ENCODE measurements around the gene BTNL9.
"Not testable (repeated sequence)": the region's sequence is repeated elsewhere in the genome, so short reads cannot be mapped to it uniquely, and the experiment has no call there.

The BTNL9 gene

DNA sequence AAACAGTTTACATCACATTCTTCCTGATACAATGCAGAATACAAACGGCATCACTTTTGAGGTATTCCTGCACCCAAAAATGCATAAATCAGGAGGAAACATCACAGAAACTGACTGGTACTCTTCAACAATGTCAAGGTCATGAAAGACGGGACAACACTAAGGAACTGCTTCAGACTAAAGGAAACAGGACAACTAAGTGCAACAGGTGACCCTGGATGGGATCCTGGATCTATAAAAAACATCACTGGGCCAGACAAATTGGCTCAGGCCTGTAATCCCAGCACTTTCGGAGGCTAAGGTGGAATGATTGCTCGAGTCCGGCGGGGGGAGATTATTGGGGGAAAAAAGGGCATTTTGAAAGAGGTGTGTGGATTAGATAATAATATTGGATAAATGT, 22.6 kb downstream of the BTNL9 start:
- DNase-seq (ENCODE audit: low spot score), result no peak

DNA sequence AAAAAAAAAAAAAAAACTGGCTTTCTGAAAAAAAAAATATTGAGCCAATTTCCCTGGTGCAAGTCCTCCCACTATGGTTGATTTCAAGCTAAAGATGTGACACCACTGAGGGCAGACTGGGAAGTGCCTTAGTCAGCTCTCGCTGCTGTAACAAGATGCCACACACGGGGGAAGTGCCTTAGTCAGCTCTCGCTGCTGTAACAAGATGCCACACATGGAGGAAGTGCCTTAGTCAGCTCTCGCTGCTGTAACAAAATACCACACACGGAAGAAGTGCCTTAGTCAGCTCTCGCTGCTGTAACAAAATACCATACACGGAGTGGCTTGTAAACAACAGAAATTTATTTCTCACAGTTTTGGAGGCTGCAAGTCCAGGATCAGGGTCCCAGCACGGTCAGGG, 23.4 kb downstream of the BTNL9 start:
- no peak for DNase-seq (ENCODE audit: low spot score)

DNA sequence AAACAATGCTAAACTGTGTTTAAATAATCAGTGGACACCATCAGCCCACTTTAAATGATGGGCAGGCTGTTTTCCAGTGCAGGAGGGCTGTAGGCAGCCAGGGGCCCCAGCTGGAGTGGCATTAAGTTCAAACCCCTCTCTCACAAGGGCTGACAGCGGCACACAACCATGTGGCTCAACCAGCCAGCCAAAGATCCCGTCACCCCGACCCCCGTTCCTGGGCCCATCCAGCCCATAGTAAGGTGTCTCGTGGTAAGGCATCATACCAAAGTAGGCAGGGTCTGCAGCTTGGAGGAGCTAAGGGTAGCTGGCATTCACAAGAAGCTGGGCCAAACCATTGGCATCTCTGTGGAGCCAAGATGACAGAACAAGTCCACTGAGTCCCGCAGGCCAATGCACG, 24.9 kb downstream of the BTNL9 start:
- no peak for DNase-seq (ENCODE audit: low spot score)

DNA sequence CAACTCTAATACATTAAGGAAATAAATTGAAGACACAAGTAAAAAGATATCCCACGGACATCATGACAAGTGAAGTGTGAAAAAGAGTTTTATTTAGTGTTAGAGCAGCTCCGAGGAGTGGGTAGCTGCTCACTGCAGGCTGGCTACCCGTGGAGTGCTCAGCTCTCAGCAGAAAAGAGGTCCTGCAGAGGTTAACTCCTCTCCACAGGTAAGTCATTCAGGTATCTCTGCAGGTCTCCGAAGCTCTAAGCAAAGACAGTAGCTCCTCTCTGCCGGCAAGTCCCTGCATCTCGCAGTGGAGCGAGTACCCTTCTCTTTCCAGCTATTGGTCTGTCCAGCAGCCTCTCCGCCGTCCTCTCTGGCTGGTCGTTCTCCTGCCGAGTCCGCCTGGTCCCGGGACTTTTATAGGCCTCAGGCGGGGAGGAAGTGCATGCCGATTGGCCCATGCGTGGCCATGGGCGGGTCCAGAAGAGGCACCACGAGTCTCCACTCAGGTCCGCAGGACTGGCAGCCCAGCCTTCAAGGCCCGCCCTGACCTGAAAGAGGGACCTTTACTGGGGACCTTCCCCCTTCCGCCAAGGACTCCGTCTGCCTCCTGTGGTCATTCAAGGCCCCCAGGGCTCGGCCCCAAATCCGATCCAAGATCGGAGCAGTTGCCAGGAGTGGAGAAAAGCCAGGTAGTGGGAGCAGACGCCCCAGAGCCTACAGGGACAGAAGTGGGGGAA, 29.9 kb downstream of the BTNL9 start:
- DNase-seq (ENCODE audit: low spot score), result no peak

DNA sequence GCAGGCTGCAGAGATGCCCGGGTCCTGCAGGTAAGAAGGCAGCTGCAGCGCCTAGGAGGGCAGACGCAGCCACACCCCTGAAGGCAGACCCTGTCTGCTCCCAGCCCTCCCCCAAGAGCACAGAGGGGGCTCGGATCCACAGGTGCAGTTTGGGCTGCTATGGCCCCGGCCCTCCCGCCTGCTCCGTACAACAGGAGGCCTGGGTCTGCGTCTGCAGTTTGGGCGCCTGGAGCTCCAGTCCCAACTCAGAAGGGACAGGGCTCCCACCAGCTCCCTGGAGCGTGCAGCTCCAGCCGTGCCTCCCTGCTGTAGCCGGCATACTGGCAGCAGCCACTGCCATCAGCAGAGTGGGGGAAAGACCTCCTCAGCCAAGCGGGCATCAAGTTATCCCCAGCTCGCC, 30.5 kb downstream of the BTNL9 start:
- DNase-seq (ENCODE audit: low spot score), result no peak

DNA sequence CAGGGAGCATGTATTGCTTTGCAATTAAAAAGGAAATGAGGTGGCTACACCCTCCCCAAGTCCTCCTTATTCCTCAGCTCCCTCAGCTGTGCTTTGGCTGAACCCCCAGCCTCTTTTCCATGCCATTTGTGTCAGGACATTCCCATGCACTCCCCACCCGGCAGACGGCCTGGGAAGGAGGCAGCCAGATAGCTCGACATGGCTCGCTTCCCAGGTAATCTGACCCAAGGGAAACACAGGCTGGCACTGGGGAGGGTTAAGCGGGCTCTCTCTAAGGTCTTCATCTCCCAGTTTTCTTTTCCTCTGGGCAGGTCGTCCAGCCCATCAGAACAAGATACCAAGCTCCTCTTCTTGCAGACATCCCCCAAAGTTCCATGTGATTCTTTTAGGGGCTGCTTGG, 31.2 kb downstream of the BTNL9 start:
- no peak for DNase-seq (ENCODE audit: low spot score)

DNA sequence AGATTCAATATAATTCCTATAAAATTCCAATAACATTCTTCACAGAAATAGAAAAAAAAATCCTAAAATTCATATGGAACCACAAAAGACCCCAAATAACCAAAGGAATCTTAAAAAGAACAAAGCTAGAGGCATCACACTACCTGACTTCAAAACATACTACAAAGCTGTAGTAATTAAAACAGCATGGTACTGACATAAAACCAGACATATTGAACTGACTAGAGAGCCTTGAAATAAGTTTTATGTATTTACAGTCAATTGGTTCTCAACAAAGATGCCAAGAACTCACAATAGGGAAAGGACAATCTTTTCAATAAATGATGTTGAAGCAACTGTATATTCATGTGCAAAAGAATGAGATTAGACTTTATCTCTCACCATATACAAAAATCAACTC, 36.9 kb downstream of the BTNL9 start:
- DNase-seq (ENCODE audit: low spot score), result no peak

DNA sequence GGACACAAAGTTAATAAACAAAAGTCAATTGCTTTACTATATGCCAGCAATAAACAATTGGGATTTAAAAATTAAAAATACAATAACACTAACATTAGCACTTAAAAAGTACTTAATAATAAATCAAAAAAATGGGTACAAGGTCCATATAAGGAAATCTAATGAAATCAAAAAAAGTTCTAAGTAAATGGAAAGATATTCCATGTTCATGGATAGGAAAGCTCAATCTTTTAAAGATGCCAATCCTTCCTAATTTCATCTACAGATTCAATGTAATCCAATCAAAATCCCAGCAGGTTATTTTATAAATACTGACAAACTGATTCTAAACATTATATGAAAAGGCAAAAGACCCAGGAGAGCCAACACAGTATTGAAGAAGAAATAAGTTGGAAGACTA, 41.9 kb downstream of the BTNL9 start:
- no peak for DNase-seq (ENCODE audit: low spot score)

DNA sequence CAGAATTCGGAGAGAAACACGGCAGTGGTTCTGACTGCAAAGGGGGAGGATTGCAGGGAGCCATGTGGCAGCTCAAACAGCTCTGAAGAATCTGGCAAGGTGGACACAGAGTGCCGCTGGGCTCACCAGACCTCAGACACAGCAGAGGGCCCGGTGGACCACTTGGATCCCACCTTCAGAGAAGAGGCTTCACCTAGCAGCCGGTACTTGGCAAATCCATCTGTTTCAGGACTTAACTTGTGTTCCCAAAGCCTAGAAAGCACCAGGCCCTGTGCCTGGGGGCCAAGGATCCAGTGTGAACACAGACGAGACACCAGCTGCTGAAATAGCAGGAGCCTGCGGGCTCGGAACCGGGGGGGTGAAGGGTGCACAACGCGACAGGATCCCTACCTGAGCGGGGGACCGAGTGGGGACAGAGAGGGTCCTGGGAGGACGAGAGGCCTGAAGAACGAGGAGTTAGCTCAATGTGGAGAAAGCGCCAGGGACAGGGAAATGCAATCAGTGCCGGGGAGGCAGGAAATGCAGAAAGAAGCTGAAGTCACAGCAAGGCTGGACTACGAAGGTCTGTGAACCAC, 44.6 kb downstream of the BTNL9 start:
- DNase-seq (ENCODE audit: low spot score), result no peak

DNA sequence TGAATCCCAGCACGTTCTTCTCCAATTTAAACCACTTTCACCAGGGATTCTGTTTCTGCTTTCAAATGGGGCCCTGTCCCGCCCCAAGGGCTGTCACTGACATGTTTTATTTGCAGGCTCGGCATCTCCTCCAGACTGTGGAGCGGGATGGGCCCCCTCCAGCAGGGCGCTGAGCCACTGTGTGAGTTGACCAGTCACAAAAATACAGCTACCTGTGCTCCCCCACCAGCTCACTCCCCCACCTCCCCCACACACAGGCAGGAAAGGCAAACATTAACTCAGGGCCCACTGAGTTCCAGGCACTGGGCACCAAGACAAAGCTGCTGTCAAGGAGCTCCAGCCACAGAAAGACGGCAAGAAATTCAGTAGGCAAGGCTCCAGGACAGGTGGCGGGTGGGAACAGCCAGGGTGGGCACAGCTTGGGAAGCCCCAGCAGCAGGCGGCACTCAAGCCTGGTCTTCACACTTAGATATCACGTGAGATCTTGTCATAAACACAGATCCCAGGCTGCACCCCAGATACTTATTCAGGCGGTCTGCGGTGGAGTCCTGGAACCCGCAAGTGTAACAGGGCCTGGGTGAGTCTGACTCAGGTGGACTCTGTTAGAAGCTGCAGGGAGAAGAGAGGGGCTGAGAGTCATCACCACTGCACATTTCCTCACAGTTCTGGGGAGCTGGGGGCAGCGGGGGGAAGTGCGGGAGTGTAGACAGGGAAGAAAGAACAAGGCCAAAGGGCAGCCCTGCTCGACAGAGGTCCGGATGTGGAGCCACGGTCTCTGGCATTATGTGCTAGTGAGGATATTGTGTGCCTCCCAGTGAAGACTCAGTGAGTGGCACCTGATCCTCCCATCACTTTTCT, 46.2 kb downstream of the BTNL9 start:
- no peak for DNase-seq (ENCODE audit: low spot score)

DNA sequence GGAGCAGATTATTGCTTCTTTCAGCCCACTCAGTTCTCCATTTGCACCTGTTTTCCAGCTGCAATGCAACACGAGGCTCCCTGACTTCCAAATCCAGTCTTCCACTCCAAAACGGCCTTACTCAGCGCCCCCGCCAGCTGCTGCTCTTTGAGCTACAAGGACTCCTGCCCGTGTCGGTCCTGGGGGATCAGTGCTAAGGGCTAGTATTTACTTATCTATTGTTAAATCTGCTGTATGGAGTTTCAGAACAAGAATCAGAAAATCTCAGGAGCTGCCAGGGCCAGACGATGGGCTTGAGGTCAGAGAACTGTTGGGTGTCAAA, 46.8 kb downstream of the BTNL9 start:
- DNase-seq (ENCODE audit: low spot score), result no peak

DNA sequence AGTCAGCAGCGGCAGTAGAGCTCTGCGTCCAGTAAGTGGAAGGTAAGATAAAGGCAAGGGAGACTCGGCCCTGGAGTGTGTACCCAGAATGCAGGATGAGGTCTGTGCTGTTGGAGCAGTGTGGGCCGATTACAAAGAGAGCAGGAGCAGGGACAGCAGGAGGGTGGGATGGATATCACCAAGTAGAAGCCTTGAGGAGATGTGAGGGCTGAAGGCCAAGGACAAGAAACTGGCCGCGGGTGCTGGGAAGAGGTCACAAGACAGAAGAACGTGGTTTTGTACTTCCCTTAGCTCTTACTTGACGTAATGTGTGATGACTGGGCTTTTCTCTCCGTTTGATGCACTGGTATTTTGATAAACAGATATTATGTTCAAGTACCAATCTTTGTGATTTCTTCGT, 47.2 kb downstream of the BTNL9 start:
- DNase-seq (ENCODE audit: low spot score), result no peak

DNA sequence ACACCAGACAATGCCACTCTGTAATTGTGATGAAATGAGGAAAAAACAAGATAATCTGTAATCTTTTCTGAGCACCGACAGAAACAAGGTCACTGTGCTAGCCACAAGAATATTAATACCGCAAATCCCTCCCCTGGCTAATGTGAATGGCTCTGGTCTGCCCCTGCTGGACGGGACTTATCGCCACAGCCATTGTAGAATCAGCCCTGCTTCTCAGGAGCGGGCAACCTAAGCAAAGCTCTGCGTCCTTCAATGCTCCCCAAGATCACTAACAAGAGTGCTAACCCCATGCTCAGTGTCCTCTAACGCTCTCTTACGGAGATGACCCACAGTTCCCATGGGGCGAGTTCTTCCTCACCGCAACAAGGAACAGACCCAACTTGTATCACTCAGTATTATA, 48.2 kb downstream of the BTNL9 start:
- no peak for DNase-seq (ENCODE audit: low spot score)

DNA sequence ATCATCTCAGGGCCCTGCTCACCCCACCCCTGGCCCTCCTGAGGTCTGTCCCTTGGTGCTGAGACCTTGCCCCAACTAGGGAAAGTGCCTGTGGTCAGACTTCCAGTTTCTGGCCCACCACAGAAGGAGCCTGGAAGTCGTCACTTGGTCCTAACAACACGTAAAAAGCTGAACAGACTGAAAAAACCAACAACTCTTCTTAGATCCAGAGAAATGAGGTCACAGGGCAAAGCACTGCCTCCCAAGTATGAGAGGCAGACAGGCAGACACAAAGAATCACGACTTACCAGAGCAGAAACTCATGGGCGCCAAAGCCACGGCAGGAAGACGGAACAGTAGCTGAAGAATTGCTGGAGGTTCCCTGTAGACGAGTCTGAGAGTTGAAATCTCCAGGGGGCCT, 52.4 kb downstream of the BTNL9 start:
- no peak for DNase-seq (ENCODE audit: low spot score)

DNA sequence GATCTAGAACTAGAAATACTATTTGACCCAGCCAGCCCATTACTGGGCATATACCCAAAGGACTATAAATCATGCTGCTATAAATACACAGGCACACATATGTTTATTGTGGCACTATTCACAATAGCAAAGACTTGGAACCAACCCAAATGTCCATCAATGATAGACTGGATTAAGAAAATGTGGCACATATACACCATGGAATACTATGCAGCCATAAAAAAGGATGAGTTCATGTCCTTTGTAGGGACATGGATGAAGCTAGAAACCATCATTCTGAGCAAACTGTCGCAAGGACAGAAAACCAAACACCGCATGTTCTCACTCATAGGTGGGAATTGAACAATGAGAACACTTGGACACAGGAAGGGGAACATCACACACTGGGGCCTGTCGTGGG, 55.1 kb downstream of the BTNL9 start:
- DNase-seq (ENCODE audit: low spot score), result not testable (repeated sequence)

DNA sequence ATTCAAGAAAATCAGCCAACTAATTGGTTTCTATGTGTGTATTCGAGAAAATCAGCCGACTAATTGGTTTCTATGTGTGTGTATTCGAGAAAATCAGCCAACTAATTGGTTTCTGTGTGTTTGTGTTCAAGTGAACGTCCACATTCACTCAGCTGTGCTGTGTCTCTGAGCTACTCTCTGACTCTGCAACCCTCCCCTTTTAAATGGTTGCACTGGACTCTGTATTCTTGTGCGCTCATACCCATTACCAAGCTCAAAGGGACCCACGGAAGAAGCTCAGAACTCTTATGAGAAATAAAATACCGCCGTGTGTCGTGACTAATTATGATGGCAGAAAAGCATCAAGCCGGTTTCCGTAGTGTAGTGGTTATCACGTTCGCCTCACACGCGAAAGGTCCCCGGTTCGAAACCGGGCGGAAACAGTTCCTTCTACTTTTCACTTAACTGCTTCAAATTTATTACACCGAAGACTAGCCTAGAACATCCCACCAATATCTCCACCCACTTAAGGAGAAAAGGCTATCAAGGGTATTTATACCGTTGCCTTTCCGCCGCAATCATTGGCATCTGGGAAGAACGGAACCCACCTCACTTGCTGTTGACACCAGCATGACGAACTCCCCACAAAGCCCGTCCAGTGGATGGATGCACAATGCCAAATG, 56.8 kb downstream of the BTNL9 start:
- DNase-seq (ENCODE audit: low spot score), result not testable (repeated sequence)

DNA sequence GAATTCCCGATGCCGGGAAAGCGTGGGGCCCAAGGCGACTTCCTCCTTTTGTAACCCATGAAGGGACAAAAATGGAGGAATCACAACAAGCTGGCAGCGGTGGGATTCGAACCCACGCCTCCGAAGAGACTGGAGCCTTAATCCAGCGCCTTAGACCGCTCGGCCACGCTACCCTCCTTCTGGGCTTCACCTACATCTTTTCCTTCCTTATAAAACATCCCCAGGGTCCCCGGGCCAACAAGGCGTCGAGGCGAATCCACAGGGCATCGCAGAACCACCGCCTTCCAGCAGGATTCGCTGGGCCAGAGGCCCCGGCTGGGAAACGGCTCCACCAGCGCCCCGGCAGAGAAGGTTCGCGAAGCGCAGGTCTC, 57.3 kb downstream of the BTNL9 start:
- DNase-seq (ENCODE audit: low spot score), result not testable (repeated sequence)

DNA sequence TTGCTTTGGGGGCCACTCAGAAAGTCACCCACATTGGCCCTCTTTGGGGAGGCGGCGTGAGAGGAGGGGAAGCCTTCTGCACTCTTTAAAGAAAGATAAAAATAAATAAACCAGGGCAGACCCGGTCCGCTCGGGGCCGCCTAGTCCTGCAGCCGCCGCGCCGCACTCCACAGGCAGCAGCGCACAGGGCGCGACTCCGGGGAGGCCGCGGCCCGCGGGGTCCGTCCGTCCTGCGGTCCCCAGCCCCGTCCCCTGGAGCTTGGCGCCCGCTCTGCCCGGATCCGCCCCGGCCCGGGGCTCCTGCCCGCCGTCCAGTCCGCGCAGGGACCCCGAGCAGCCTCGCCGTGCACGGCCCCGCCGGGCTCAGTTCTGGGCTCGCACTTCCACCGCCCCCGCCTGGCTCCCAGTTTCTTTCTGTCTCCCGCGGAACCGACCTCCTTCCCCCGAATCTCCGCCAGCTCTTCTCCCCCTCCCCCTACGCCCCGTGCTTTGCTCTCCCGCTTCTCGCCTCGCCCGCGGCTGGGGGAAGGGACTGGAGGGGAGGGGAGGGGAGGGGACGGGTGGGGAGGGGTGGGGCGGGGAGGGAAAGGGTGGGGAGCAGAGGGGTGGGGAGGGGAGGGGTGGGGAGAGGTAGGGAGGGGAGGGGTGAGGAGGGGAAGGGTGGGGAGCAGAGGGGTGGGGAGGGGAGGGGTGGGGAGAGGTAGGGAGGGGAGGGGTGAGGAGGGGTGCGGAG, 57.9 kb downstream of the BTNL9 start:
- not testable (repeated sequence) for DNase-seq (ENCODE audit: low spot score)

DNA sequence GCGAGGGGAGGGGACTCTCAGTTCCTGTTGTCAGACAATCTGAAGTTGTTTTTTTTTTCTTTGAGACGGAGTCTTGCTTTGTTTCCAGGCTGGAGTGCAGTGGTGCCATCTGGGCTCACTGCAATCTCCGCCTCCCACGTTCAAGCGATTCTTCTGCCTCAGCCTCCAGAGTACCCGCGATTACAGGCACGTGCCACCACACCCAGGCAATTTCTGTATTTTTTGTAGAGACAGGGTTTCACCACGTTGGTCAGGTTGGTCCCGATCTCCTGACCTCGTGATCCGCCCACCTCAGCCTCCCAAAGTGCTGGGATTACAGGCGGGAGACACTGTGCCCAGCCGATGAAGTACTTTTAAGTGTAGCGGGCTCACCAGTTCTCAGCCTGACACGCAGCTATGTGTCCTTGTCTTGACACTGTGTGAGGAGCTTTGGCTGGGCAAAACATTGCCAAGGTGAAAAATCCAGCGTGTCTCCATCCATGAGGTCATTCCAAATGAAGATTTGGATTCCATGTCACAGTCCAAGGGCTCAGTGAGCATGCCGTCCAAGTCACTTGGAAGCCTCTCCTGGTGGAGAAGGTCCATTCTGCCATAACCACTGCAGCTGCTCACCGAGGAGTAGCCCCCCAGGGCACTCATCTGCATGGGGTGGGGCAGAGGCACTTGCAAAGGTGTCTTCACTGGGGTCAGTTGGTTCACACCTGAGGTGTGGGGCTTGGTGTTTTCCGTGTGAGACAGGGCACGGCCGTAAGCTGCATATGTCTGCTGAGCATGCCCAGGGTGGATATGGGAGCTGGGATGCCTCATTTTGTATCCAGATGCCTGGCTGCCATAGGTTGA, 58.9 kb downstream of the BTNL9 start:
- DNase-seq (ENCODE audit: low spot score), result no peak

DNA sequence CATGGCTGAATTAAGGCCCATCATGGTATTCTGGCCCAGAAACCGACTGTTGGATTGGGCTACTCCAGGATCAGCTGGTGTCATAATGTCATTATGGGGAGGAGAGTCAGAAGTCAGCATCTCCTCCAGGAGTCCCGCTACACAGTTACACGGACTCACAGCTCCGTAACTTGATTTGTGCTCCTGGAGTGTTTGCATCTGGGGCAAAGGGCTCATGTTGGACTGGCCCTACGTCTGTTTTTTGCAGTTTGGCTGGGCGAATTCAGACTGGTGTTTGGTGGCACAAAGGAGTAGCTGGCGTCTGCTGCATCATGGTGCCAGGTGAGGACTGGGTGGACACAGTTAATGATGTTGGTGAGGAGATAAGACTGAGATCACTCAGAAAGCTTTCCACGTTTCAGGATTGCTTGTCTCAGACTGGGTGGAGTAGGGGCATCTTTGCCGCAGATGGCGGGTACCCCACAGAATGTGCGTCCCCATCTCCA, 59.6 kb downstream of the BTNL9 start:
- DNase-seq (ENCODE audit: low spot score), result no peak
